Measurements from ENCODE around the gene FKBP15. TPM values are rescaled to one million over a fixed set of nuclear protein-coding genes. Genes with fewer than 3 reads are reported as not detected.

Gene FKBP15
- 10 to 100 TPM; 22.2 to 38.1 (median 29.0) TPM for total RNA-seq
- 10 to 100 TPM; 14.1 to 30.2 (median 16.0) TPM for polyA plus RNA-seq
- long read RNA-seq, donor 1, partial matches to known transcripts = 0 of 2 reads
- long read RNA-seq, donor 1, other reads (novel, unspliced or antisense) = 0 of 2 reads
- long read RNA-seq, donor 2, full-length matches to known transcripts = 1 of 7 reads
- long read RNA-seq, donor 2, partial matches to known transcripts = 6 of 7 reads
- long read RNA-seq, donor 2, other reads (novel, unspliced or antisense) = 0 of 7 reads
- long read RNA-seq, donor 3, full-length matches to known transcripts = 1 of 1 reads
- long read RNA-seq, donor 3, partial matches to known transcripts = 0 of 1 reads
- long read RNA-seq, donor 3, other reads (novel, unspliced or antisense) = 0 of 1 reads
- long read RNA-seq, donor 4, full-length matches to known transcripts = 1 of 14 reads
- long read RNA-seq, donor 4, partial matches to known transcripts = 10 of 14 reads
- long read RNA-seq, donor 4, other reads (novel, unspliced or antisense) = 3 of 14 reads
- long read RNA-seq, donor 5, full-length matches to known transcripts = 10 of 29 reads
- long read RNA-seq, donor 5, partial matches to known transcripts = 14 of 29 reads
- long read RNA-seq, donor 5, other reads (novel, unspliced or antisense) = 5 of 29 reads
- long read RNA-seq, donor 6, full-length matches to known transcripts = 1 of 10 reads
- long read RNA-seq, donor 6, partial matches to known transcripts = 8 of 10 reads
- long read RNA-seq, donor 6, other reads (novel, unspliced or antisense) = 1 of 10 reads
- long read RNA-seq, donor 7 = 0 reads
- long read RNA-seq, donor 8, partial matches to known transcripts = 0 of 2 reads
- long read RNA-seq, donor 8, other reads (novel, unspliced or antisense) = 0 of 2 reads
- long read RNA-seq, donor 9, partial matches to known transcripts = 6 of 22 reads
- long read RNA-seq, donor 9, other reads (novel, unspliced or antisense) = 15 of 22 reads
- long read RNA-seq, donor 10, partial matches to known transcripts = 0 of 3 reads
- long read RNA-seq, donor 10, other reads (novel, unspliced or antisense) = 0 of 3 reads

DNA sequence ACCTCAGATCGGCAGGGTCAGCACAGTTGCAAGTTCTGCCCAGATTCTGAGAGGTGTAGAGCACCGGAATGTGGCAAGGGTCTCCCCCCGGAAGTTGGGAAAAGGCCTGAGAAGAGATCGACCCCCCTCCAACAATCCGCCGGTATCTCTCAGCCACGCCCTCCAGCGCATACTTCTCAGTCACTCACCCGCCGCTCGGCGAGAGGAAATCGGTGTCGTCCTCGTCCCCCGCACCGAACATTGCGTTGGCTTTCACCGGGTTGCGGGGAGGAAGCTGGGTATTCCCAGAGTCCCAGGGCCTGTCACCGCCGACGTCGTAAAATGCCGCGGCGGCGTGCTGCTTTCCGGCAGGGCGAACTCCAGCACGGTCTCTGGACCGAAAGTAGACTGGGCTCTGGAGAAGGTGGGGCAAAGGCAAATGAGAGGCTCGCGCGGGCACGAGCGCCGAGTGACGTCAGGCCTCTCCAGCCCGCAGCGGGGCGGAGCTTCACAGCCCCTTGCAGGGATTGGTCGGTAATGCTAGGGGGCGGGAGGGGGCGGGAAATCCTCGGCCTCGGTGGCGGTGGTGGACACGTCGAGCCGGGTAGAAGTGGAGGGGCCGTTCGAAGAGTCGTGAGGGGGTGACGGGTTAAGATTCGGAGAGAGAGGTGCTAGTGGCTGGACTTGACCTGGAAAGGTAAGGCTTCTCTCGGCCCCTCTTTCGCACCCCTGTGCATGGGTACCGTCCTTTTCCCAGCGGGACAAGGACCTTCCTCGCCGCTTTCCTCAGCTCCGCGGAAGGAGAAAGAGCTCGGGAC, at the start of gene FKBP15, which contains the start of gene SLC31A1:
FKBP15 (minus strand) TSS at position 275 of the 797 bp plus-strand sequence; CDS start at position 241, 34 bp downstream.
SLC31A1 (plus strand) TSS at position 542 of the 797 bp plus-strand sequence. CDS start 34,605 bp downstream, outside the sequence.
- no peaks in the 10 kb centered on the region for H3K36me3 ChIP-seq (replicated peaks in 1 of 2)
- H3K27ac ChIP-seq = peak within 1 kb of the TSS; percentile 69 to 92 (median 86)
- peak within 1 kb of the TSS; percentile 48 to 87 (median 72) for H3K4me3 ChIP-seq
- WGBS, 4 donors = 0 to 1% (median 0%) methylated on average over 17 to 65 of the region's 65 CpGs
- DNase-seq = peak; percentile 98 to 99 (median 99)
- intact Hi-C loops (cut with DNase I) = no loop called here
- H3K4me1 ChIP-seq (replicated peaks in 1 of 2) = peaks cover 14 to 44% of the 10 kb centered on the region in 2 donors
- no peaks in the 10 kb centered on the region for H3K27me3 ChIP-seq
- no peaks in the 10 kb centered on the region for H3K9me3 ChIP-seq (replicated peaks in 1 of 3)
- TF ChIP-seq, protein P1, sequence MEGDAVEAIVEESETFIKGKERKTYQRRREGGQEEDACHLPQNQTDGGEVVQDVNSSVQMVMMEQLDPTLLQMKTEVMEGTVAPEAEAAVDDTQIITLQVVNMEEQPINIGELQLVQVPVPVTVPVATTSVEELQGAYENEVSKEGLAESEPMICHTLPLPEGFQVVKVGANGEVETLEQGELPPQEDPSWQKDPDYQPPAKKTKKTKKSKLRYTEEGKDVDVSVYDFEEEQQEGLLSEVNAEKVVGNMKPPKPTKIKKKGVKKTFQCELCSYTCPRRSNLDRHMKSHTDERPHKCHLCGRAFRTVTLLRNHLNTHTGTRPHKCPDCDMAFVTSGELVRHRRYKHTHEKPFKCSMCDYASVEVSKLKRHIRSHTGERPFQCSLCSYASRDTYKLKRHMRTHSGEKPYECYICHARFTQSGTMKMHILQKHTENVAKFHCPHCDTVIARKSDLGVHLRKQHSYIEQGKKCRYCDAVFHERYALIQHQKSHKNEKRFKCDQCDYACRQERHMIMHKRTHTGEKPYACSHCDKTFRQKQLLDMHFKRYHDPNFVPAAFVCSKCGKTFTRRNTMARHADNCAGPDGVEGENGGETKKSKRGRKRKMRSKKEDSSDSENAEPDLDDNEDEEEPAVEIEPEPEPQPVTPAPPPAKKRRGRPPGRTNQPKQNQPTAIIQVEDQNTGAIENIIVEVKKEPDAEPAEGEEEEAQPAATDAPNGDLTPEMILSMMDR (IDR thresholded peaks at IDR 0.05) = no peak
- TF ChIP-seq POLR2A (IDR thresholded peaks at IDR 0.05) = peak; percentile 52 to 87

GRCh38 chr9:113269871-113270270, 48.8 kb upstream of the FKBP15 start:
- intact Hi-C loops (cut with DNase I) = no loop called here
- no peak for DNase-seq
- TF ChIP-seq POLR2A (IDR thresholded peaks at IDR 0.05) = no peak
- TF ChIP-seq, protein P1 (IDR thresholded peaks at IDR 0.05) = no peak
- WGBS, 4 donors = 86 to 95% (median 93%) methylated on average over 2 of the region's 2 CpGs
- H3K9me3 ChIP-seq (replicated peaks in 1 of 3) = no peaks in the 10 kb centered on the region
- no peak overlapping the region for H3K27ac ChIP-seq
- no peaks in the 10 kb centered on the region for H3K27me3 ChIP-seq
- H3K4me3 ChIP-seq = no peak overlapping the region
- peaks cover 0 to 50% of the 10 kb centered on the region in 2 donors for H3K36me3 ChIP-seq (replicated peaks in 1 of 2)
- peaks cover 0 to 16% of the 10 kb centered on the region in 2 donors for H3K4me1 ChIP-seq (replicated peaks in 1 of 2)

DNA sequence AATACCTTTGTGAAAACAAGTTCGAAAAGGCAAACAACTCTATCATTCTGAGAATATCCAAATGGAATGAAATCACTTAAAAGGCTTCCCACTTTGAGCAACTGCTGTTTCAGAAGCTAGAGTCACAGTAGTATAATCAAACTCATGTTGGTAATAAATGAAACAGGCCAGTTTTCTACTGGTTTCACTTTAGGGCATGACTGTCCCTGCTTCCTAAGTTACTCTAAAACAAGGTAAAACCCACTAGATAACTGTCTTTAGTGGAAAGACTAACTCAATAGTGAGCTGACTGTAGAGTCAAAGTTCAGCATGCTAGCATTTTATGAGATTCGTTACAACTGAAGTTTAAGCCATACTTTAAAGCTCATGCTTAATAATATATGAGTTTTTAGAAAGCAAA, 48.3 kb upstream of the FKBP15 start:
- DNase-seq = no peak
- Histone ChIP-seq H3K27ac (no peak overlapping the region), H3K9me3 (replicated peaks in 1 of 3) (no peaks in the 10 kb centered on the region), H3K27me3 (no peaks in the 10 kb centered on the region), H3K36me3 (replicated peaks in 1 of 2) (peaks cover 0 to 50% of the 10 kb centered on the region in 2 donors), H3K4me3 (no peak overlapping the region), H3K4me1 (replicated peaks in 1 of 2) (peaks cover 0 to 12% of the 10 kb centered on the region in 2 donors)
- intact Hi-C loops (cut with DNase I) = no loop called here
- 83 to 95% (median 92%) methylated on average over 2 of the region's 2 CpGs for WGBS, 4 donors
- TF ChIP-seq, protein P1 (IDR thresholded peaks at IDR 0.05) = no peak
- no peak for TF ChIP-seq POLR2A (IDR thresholded peaks at IDR 0.05)

Measured in adrenal gland (tissue), 19 donors.